ENCODE measurements around the gene HTRA1.
A peak's percentile ranks its signal among the peaks of the same experiment; 100 is the strongest.

The HTRA1 gene

DNA sequence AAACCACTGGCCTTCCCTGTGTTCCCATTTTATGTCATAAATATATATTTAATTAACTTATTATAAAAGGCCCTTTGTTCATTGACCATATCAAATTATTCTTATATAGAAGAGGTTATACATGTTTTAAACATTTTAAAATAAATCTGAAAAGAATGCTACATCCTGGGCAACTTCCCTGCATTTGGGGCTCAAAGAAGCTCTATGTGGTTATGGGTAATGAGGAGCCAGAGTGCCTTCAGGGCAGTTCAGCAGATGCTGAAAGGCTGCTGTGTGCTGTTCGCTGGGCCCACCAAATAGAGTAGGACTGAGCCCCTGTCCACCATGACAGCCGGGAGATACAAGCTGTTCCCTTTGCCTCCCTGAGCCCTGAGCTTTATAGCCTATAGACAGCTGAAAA is 35.9 kb downstream of the HTRA1 start:
- DNase-seq, result no peak

DNA sequence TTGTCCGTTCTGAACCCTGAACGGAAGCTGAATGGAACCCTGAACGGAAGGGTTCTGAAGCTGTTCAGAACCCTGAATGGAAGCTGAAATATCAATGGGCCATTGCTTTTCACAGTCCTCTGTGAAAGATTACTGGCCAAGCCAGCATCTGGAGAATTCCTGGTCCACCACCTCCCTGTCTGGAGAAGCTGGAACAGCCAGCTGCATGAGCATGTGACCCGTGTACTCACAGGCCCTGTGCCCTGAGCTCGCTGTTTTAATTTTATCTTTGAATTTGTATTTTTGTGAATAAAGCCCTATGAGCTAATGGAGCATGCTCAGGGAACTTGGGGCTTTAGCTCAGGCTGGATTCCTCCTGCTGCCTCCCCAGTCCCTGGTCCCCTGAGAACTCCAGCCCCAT is 37.2 kb downstream of the HTRA1 start:
- no peak for DNase-seq

DNA sequence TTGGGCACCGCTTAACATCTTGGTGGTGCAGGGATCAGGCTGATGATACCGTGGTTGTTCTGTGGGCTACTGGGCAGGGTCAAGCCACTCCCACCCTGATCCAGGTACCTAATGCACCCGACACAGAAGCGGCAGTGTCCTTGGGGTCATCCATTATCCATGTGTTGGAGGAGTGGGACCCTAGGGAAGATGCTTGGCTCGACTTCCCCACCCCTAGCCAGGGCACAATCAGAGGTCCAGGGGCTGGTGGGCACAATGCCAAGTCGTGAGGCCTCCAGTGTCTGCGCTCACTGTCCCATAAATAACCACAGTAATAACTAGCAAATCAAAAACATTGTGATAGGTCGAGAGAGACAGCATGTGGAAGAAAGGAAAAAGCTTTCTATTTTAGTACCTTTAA is 37.7 kb downstream of the HTRA1 start:
- no peak for DNase-seq

GRCh38 chr10:122499491-122499941 is 38.2 kb downstream of the HTRA1 start:
- no peak for DNase-seq

DNA sequence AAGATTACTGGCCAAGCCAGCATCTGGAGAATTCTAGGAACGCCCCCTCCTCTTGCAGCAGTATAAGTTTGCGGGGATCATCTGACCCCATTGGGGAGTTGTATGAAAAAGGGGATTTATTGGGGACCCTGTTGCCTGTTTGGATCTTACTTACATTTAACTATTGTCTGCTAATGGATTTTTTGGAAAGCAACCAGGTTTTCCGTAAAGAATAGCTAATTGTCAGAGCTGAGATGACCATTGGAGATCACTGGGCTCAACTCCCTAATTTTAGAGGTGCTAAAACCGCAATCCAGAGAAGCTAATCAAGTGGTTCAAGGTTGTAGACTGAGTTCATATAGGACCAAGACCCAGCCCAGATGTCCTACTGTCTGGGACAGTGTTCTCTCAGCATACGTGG is 38.8 kb downstream of the HTRA1 start:
- DNase-seq, result no peak

- DNase-seq, result no peak
These were observed 39.4 kb downstream of the HTRA1 start for GRCh38 chr10:122500726-122501125.

DNA sequence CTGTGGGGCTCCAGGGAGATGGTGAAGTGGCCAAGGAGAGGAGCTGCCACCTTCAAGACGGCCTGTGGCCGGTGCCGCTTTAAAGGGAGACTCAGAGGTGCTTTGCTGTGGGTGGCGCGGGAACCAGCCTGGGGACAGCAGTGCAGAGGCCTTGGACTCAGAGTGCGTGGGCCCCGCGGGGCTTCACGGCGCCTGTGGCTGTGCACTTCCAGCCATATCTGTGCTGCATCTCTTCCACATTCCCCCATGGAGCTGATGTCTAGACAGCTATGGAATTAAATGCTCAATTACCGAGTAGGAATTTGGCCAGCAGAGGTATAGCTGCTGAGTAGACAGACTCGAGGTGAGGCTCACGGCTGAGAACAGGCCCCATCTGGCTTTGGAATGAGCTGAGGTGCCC is 41.7 kb downstream of the HTRA1 start:
- no peak for DNase-seq

- no peak for DNase-seq
These were observed 42.7 kb downstream of the HTRA1 start for GRCh38 chr10:122503886-122504609.

DNA sequence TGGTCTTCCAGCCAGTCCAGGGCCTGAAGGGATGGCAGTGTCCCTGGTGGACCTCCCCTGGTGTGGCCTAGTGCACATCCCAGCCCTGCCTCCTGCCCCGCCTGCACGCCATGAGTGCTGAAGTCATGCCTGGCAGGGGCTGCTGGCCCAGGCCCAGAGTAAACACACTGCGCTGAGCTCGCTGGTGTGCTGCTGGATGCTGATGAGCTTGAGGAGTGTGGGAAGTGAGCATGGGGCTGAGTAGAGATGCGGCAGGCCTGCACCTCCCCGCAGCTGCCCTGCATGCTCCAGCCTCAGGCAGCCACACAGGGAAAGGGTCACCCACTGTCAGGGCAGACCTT is 43.2 kb downstream of the HTRA1 start:
- DNase-seq, result no peak

- DNase-seq, result no peak
These were observed 43.7 kb downstream of the HTRA1 start for GRCh38 chr10:122505011-122505410.

DNA sequence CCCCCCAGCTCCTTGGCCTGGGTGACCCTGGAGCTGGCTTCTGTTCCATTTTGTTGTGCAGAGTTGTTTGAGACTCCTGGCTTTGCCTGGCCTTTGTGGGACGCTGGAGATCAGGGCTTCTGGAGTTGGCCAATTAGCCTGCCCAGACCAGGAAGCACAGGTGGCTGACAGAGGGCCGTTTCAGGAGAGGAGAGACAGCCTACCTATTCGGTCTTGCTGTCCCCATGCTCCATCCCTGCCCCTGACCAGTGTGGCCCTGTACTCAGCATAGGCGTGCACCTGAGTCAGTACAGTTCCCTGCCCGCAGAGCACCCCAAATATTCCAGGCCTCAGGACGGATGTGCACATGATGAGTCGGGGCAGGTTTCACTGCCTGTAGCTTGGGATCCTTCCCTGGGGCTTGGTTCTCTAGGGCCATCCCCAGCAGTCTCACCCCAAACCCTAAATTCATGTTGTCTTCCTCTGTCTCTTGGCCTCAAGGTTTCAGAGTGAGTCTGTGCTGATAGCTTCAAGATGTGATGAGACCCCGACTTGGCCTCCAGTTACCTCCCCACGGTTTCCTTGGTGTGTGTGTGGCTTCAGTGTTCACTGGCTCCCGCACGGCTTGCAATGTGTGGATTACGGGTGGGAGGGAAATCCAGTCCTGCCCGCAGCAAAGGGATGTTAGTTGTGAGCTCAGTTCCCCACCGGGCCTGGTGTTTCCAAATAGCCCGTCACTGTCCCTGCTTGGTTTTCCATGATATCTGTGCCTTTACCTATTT is 44.7 kb downstream of the HTRA1 start:
- DNase-seq, result no peak

- no peak for DNase-seq
These were observed 46.3 kb downstream of the HTRA1 start for GRCh38 chr10:122507616-122508015.

GRCh38 chr10:122508021-122508420 is 46.7 kb downstream of the HTRA1 start:
- no peak for DNase-seq

DNA sequence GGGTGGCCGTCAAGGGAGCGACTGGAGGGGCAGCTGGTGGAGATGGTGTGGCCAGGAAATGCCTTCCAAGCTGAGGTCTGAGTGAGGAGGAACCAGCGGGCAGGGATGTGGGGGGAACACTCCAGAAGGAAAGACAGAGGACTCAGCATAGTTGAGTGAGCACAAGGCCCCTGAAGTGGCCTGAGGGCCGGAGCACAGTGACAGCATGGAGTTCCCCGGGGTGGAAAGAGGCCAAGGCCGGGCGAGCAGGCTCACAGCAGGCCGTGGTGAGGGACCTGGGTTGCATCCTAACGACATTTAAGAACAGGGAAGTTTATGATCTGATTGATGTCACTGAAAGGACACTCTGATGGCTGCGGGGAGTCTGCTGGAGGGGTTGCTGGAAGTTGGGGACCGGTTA is 48.0 kb downstream of the HTRA1 start:
- DNase-seq, result no peak

GRCh38 chr10:122510326-122510725 is 49.0 kb downstream of the HTRA1 start:
- no peak for DNase-seq

DNA sequence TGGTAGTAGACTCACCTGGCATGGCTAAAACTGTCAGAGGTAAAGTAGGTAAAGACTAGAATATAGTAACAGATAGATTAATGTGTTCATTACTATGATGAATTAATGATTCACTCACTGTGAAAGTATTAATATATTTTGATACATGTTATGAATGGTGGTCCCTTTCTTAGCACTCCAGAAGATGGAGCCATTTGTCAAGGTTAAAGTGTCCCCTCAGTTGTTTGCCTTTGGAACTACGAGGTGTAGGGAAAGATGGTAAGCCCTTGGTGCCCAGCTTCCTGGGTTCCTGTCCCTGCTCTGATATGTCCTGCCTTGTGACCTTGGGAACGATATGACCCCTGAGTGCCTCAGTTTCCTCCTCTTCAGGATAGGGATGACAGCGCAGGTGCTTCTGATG is 49.4 kb downstream of the HTRA1 start:
- peak in 1 of 2 experiments; percentile 3 for DNase-seq

- no peak for DNase-seq
These were observed 51.7 kb downstream of the HTRA1 start for GRCh38 chr10:122513053-122513452.

- DNase-seq, result no peak
These were observed 52.9 kb downstream of the HTRA1 start for GRCh38 chr10:122514045-122514840.

DNA sequence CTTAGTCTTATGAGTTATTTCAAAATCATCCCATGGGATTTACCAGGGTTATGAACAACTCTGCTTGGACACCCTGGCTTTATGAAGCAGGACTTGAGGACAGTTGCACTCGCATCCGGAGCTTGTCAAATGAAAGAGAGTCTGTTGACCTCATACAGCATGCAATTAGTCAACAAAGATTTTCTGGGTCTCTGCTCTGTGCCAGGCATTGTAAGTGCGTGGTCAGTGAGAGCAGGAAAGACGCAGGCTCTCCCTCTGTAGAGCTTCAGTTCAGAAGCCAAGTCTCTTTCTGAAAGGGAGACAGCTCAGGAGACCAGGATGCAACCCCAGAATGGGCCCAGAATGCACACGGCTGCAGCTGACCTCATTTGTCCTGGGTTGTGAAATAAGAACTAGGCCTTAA is 53.7 kb downstream of the HTRA1 start:
- no peak for DNase-seq

DNA sequence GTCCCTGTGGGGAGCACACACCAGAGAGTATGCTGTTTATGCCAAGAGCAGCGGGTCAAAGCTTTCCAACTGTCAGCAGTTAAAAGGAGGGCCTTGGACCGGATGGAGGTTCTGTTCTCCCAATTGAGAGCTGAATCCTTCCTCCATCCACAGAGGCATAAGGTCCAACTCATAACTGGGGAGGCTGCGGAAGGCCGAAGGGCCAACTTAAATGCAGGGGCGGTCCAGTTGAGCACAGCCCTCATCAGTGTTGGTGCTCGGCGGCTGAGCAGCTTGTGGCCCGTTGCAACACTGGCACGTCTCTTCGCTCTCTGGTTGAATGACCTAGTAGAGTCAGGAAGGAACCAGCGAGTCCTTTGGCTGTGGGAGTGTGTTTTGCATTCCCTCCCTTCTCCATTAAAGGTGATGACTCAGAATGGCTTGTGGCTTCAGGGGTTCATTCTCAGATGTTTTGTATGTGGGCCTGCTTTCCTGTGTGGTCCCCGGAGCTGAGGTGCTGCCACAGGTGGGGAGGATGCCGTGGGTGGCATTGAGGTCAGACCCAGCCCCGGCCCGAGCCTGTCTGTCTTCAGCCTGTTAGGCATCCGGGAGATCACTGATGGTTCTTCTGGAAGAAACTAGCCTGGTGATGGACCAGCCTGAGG is 54.4 kb downstream of the HTRA1 start:
- no peak for DNase-seq

GRCh38 chr10:122516734-122517133 is 55.4 kb downstream of the HTRA1 start:
- DNase-seq, result peak in 1 of 2 experiments; percentile 5

DNA sequence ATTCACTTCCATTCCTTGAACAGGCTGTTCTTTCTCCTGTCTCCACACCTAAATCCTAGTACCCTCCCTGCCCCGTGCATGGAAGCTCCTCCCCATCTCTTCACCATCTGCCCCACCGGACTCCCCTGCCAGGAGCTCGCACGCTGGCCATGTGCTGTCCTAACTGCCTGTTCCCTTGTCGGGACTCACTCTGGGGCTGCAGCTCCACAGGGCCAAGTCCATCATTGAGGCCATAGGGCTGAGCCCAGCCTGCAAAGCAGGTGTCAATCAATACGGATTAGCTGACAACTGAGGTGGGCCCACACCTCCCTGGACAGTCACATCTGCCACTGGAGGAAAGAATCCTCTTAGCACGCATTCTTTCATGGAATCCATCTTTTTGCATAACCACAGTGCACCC is 57.8 kb downstream of the HTRA1 start:
- peak in 1 of 2 experiments; percentile 42 for DNase-seq

- DNase-seq, result no peak
These were observed 58.5 kb downstream of the HTRA1 start for GRCh38 chr10:122519873-122520272.

All from NCI-H524 (cell line).